Mesodermal cell (in vitro differentiated cells): Measurements from ENCODE around the gene NEK6.

Experiments used
- H3K27ac ChIP-seq: 2 replicates; pipeline ENCODE4 v1.7.0; 2013; ENCODE audit warnings: mild to moderate bottlenecking, low read depth, low read length, moderate library complexity; ENCODE audit not compliant: severe bottlenecking
- H3K36me3 ChIP-seq: 2 replicates; pipeline ENCODE4 v1.7.1; 2013; ENCODE audit warnings: mild to moderate bottlenecking, low read length, moderate library complexity; ENCODE audit not compliant: control insufficient read depth, insufficient read depth
- H3K4me1 ChIP-seq: one replicate; pipeline ENCODE4 v1.7.1; 2013; ENCODE audit warnings: mild to moderate bottlenecking, low read length; ENCODE audit not compliant: insufficient read depth, control insufficient read depth, poor library complexity, severe bottlenecking
- H3K4me3 ChIP-seq: 2 replicates; pipeline ENCODE4 v1.7.0; 2013; ENCODE audit warnings: low read length, control low read depth, mild to moderate bottlenecking; ENCODE audit not compliant: insufficient read depth, poor library complexity, severe bottlenecking; ENCODE audit errors: extremely low read depth
- H3K9me3 ChIP-seq: 2 replicates; pipeline ENCODE4 v1.7.1; 2013; ENCODE audit warnings: mild to moderate bottlenecking, low read length, moderate library complexity; ENCODE audit not compliant: control insufficient read depth
- WGBS, 2 experiments: methylation state at CpG; one replicate each; pipeline ENCODE4 v1.1.5; 2013; ENCODE audit warnings: missing lambda C conversion rate in 2 of 2; ENCODE audit not compliant: insufficient coverage in 2 of 2; 5-methylcytosine and 5-hydroxymethylcytosine counted together

NEK6 gene

DNA sequence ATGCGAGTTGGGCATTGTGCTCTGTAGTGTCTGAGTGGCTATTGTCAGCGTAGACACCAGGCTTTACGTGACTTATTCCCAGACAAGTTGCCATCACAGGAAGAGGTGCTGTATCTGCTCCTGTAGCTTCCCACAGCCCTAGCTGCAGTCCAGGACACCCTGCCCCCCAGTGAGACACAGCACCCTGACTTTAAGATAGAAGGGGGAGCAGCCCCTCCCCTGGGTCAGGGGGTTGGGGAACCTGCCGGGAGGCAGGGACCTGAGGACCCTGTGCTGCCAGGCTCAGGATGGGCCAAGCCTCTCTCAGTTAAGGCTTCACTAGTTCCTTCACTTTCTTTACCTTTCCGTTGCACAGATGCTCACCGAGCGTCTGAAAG is 75.4 kb downstream of the NEK6 start:
- Histone ChIP-seq H3K4me3 (no peak overlapping the region), H3K36me3 (peaks cover 54% of the 10 kb centered on the region), H3K27ac (no peak overlapping the region), H3K9me3 (peaks cover 9% of the 10 kb centered on the region), H3K4me1 (no peaks in the 10 kb centered on the region)
- WGBS, 2 experiments = 97 to 100% methylated on average over 2 to 3 of the region's 7 CpGs

DNA sequence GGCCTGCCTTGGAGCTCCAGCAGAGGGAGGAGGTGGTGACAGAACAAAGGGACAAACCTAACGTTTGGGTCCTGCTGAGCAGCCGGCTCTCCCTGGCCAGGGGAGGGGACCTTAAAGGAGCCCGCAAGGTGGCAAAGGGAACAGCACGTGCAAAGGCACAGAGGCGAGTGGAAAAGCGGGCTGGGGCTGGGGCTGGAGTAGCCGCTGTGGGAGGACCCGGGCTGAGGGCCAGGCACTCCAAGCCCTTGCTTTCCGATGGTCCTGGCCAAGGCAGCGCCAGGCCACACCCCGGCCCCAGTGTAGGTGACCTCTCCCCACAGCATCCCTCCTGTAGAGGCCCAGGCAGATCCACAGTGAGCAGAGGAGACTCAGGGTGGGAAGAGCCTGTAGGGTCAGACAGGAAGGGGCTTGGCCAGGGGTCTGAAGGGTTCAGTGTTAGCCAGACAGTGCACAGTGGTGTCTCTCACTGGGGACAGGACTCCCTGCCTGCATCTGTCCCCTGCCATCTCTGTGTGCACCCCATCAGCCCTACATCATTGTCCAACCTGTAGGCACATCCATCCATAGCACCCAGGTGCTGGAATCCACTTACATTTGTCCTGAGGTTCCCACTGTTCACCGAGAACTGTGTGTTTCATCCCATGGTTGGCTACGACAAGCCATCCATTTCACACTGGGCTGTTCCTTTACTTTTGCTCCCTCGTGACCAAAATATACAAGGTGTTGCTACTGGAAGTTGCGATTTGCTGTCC is 77.0 kb downstream of the NEK6 start:
- WGBS, 2 experiments = 87 to 91% methylated on average over 12 to 13 of the region's 15 CpGs
- H3K9me3 ChIP-seq = peaks cover 9% of the 10 kb centered on the region
- H3K36me3 ChIP-seq = peaks cover 47% of the 10 kb centered on the region
- no peak overlapping the region for H3K4me3 ChIP-seq
- H3K4me1 ChIP-seq = no peaks in the 10 kb centered on the region
- H3K27ac ChIP-seq = no peak overlapping the region

DNA sequence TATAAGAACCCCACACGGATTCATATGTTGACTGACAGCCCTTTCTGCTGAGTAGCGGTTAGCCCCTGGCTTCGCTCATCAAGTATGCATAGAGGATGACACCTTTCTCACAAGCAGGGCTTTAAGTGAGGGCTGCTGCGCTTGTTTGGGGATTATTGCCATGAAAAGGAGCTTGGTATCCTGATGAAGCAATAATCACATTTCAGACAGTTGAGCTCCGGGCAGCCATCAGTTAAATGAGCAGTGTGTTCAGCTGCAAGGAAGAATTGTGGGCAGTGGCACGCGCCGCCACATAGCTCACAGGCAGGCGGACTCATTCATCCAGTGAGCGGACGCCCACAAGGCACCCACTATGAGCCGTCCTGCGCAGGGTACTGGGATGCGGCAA is 77.6 kb downstream of the NEK6 start:
- Histone ChIP-seq H3K27ac (no peak overlapping the region), H3K4me1 (no peaks in the 10 kb centered on the region), H3K4me3 (no peak overlapping the region), H3K9me3 (peaks cover 9% of the 10 kb centered on the region), H3K36me3 (peaks cover 41% of the 10 kb centered on the region)
- 86 to 87% methylated on average over 14 of the region's 14 CpGs for WGBS, 2 experiments

DNA sequence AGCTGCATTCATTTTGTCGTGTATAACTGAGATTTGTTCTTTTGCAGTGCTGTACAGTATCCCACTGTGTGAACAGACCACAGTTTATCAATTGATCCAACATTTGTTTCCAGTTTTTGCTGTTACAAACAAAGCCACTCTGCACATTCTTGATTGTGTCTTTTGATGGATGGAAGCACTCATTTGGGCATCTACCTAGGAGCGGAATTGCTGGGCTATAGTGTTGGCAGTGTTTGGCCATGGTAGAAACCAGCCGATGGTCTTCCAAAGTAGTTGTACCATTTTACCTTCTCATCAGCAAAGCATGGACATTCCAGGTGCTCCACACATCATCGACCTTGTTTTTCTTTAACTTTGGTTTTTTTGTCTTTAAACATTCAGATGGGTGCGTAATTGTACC is 79.8 kb downstream of the NEK6 start:
- Histone ChIP-seq H3K4me3 (no peak overlapping the region), H3K27ac (no peak overlapping the region), H3K4me1 (peaks cover 8% of the 10 kb centered on the region), H3K9me3 (peaks cover 9% of the 10 kb centered on the region), H3K36me3 (peaks cover 37% of the 10 kb centered on the region)
- WGBS, 2 experiments = 95 to 100% methylated on average over 1 to 4 of the region's 5 CpGs

DNA sequence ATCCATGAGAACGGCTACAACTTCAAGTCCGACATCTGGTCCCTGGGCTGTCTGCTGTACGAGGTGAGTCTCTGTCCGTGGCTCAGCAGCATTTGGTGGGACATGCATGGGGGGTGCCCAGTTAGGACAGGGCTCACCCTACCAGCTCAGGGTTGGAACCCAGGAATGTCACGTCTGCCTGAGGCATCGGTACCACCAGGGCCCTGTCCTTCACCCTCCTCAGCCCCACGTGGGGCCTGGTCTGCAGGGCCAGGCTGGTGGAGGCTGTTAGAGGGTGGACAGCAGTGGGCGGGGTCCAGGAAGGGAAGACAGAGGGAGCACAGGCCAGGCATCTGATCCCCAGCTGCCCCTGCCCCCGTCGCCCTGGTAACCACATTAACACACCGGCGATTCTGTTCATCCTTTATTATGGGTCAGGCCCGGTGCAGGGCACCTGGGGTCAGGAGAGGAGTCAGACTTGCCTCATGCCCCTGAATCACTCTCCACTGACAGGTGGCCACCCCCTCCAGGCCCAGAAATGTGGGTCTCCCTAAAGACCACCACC is 81.9 kb downstream of the NEK6 start:
- peaks cover 14% of the 10 kb centered on the region for H3K4me1 ChIP-seq
- 76 to 87% methylated on average over 11 to 12 of the region's 13 CpGs for WGBS, 2 experiments
- no peak overlapping the region for H3K4me3 ChIP-seq
- H3K36me3 ChIP-seq = peaks cover 45% of the 10 kb centered on the region
- H3K9me3 ChIP-seq = peaks cover 9% of the 10 kb centered on the region
- no peak overlapping the region for H3K27ac ChIP-seq

DNA sequence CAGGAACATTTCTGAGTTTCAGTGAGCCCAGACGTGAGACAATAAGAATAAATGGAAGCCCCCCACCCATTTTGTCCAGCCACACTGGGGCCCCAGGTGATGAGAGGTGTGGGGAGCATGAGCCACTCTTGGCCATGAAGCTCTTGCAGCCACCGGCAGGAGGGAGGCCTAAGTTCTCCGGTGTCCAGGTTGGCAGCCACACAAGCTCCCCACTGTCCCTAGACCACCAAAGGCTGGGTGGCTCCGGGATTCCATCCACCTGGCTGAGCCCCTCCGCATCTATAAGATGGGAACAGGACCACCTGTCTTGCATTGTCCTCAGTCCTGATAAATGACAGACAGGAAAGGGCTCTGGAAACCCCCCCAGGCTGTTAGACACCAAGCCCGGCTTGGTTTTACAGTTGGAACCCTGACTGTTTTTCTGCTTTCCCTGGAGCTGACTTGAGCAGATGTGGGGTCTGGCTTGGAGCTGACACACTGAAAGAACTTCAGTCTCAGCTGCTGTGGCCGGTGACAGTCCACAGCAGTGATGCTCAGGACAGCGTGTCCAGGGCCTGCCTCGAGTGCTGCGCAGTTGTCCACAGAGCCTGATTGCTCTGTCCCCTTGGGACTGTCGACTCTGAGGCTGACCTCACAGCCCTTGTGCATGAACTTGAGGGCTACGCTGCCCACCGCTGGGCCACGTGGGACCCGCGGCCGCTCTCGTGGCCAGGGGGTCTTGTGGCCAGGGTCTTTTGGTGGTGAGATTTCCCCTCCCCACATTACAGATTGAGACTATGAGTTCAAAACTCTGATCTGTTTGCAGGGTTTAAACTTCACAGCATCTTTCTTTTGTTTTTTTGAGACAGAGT is 82.7 kb downstream of the NEK6 start:
- H3K4me3 ChIP-seq = no peak overlapping the region
- H3K27ac ChIP-seq = no peak overlapping the region
- 83 to 94% methylated on average over 12 to 15 of the region's 18 CpGs for WGBS, 2 experiments
- peaks cover 42% of the 10 kb centered on the region for H3K36me3 ChIP-seq
- H3K4me1 ChIP-seq = peaks cover 14% of the 10 kb centered on the region
- H3K9me3 ChIP-seq = peaks cover 9% of the 10 kb centered on the region

DNA sequence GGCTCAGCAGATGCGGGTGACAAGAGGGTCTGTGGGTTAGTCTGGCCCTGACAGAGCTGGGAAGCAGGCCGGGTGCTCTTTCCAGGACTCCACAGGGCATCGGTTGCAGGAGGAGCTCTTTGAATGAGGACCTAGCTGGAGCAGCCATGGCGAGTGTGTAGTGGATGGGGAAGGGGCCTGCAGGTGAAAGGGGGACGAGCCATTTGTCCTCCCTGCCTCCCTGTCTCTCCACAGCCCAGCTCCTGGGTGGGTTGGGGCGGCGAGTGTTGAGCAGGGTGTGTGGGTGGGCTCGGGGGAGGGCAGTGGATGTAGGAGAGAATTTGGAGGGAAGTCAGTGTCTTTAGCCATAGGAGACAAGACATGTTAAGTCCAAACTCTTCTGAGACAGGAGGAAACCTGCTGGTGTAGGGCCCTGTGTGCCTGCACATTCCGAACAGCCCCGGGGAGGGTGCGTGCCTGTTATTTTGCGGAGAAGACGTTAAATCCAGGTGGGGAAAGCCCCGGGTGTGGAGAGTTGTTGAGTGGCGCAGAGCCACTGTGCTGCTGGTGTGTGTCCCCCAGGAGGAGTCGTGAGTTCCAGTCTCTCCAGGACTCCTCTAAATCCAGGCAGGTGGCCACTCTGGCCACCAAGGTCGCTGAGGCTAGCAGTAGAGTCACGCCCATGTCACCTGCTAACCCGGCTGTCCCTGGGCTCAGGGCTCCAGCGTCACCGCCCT is 83.9 kb downstream of the NEK6 start:
- Histone ChIP-seq H3K27ac (no peak overlapping the region), H3K4me3 (no peak overlapping the region), H3K4me1 (peaks cover 14% of the 10 kb centered on the region), H3K9me3 (peaks cover 6% of the 10 kb centered on the region), H3K36me3 (peaks cover 37% of the 10 kb centered on the region)
- 89 to 96% methylated on average over 15 to 19 of the region's 21 CpGs for WGBS, 2 experiments

DNA sequence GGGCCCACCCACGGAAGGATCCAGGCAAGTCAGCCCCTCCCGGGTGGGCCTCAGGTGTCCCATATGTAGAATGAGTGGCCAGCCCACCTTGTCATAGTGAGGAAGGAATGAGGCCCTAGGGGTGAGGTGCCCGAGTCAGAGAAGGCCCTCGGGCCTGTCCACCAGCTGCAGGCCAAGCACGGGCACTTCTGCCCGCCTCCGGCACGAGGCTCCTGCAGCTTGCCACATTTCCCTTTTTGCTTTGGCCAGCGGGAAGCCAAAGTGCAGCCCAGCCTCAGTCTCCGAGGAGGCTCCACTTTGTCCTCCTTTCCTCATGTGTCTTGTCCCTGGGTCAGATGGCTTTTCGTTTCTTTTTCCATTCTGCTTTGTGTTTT is 84.6 kb downstream of the NEK6 start:
- WGBS, 2 experiments = 96% methylated on average over 11 of the region's 11 CpGs

DNA sequence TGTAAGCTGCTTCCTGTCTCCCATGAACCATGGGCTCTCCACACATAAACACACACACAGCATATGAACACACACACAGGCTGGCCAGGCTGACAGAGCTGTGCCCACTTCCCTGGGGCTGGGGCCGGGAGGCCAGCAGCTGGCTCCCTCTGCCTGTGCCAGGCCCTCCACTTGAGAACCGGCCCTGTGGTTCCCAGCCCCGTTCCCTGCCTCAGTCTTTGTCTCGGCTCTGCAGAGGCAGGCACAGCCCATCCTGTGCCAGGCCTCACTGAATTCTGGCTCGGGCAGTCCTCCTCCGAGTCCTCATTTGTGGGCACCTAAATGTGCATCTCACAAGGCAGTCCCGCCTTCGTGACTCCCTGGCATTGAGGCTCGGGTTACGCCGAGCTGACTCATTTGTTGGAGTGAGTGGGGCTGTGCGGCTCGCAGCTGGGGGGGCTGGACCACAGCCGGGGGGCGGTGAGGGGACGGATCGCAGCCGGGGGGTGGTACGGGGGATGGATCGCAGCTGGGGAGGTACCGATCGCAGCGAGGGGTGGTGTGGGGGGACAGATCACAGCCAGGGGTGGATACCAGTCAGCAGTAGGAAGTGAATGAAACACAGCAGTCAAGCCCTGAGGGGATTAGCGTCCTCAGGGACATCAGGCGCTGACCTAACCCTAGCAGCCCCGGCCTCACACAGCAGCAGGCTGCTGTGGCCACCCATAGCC is 85.2 kb downstream of the NEK6 start:
- 52 to 59% methylated on average over 10 to 12 of the region's 26 CpGs for WGBS, 2 experiments
- Histone ChIP-seq H3K4me3 (no peak overlapping the region), H3K27ac (peak overlapping the region; percentile 17), H3K4me1 (peaks cover 14% of the 10 kb centered on the region), H3K36me3 (peaks cover 34% of the 10 kb centered on the region), H3K9me3 (no peaks in the 10 kb centered on the region)

More for the DNA sequence above, 84.6 kb downstream of the NEK6 start:
- H3K36me3 ChIP-seq = peaks cover 35% of the 10 kb centered on the region
- peaks cover 14% of the 10 kb centered on the region for H3K4me1 ChIP-seq
- peak overlapping the region; percentile 17 for H3K27ac ChIP-seq
- no peaks in the 10 kb centered on the region for H3K9me3 ChIP-seq
- no peak overlapping the region for H3K4me3 ChIP-seq
